HUES48 (cell line): ENCODE results near the gene RBMS3.
"Not testable (repeated sequence)": the region's sequence is repeated elsewhere in the genome, so short reads cannot be mapped to it uniquely, and the experiment has no call there.

Source experiments
- H3K27ac ChIP-seq: one replicate; pipeline ENCODE4 v1.7.0; 2013; ENCODE audit warnings: low read depth, low read length, inconsistent platforms
- H3K27me3 ChIP-seq: 2 replicates; pipeline ENCODE4 v1.6.1; 2013; ENCODE audit warnings: mild to moderate bottlenecking, low read length; ENCODE audit not compliant: control insufficient read depth, insufficient read depth
- H3K36me3 ChIP-seq: 2 replicates; pipeline ENCODE4 v1.6.1; 2013; ENCODE audit warnings: low read length; ENCODE audit not compliant: control insufficient read depth, insufficient read depth
- H3K4me1 ChIP-seq: 2 replicates; pipeline ENCODE4 v1.6.1; 2013; ENCODE audit warnings: mild to moderate bottlenecking, low read length; ENCODE audit not compliant: control insufficient read depth, insufficient read depth
- H3K4me3 ChIP-seq: 2 replicates; pipeline ENCODE4 v1.5.1; 2013; ENCODE audit warnings: mild to moderate bottlenecking, low read depth, low read length
- H3K9ac ChIP-seq: 2 replicates; pipeline ENCODE4 v1.6.1; 2013; ENCODE audit warnings: mild to moderate bottlenecking, low read depth, low read length, moderate library complexity
- H3K9me3 ChIP-seq: 2 replicates; pipeline ENCODE4 v1.6.1; 2013; ENCODE audit warnings: low read length; ENCODE audit not compliant: control insufficient read depth, insufficient read depth

Gene RBMS3

GRCh38 chr3:29312960-29313452 is 32.1 kb downstream of the RBMS3 start:
- no peaks in the 10 kb centered on the region for H3K9me3 ChIP-seq
- no peaks in the 10 kb centered on the region; the same call in 1 of the 2 replicates for H3K4me1 ChIP-seq
- H3K4me3 ChIP-seq, result no peak overlapping the region
- no peak overlapping the region for H3K27ac ChIP-seq
- H3K36me3 ChIP-seq, result no peaks in the 10 kb centered on the region
- no peak overlapping the region for H3K9ac ChIP-seq
- H3K27me3 ChIP-seq, result no peaks in the 10 kb centered on the region

GRCh38 chr3:29313981-29314726 is 33.3 kb downstream of the RBMS3 start:
- Histone ChIP-seq H3K9ac (no peak overlapping the region), H3K4me3 (no peak overlapping the region), H3K27me3 (no peaks in the 10 kb centered on the region), H3K9me3 (no peaks in the 10 kb centered on the region), H3K4me1 (no peaks in the 10 kb centered on the region; the same call in 1 of the 2 replicates), H3K36me3 (no peaks in the 10 kb centered on the region), H3K27ac (no peak overlapping the region)

GRCh38 chr3:29314727-29315088 is 33.8 kb downstream of the RBMS3 start:
- Histone ChIP-seq H3K4me3 (no peak overlapping the region), H3K36me3 (no peaks in the 10 kb centered on the region), H3K9ac (no peak overlapping the region), H3K27ac (no peak overlapping the region), H3K4me1 (no peaks in the 10 kb centered on the region; the same call in 1 of the 2 replicates), H3K27me3 (no peaks in the 10 kb centered on the region), H3K9me3 (no peaks in the 10 kb centered on the region)

- Histone ChIP-seq H3K27me3 (no peaks in the 10 kb centered on the region), H3K9ac (no peak overlapping the region), H3K9me3 (no peaks in the 10 kb centered on the region), H3K27ac (no peak overlapping the region), H3K4me1 (no peaks in the 10 kb centered on the region; the same call in 1 of the 2 replicates), H3K36me3 (no peaks in the 10 kb centered on the region), H3K4me3 (no peak overlapping the region)
These were observed 36.8 kb downstream of the RBMS3 start for GRCh38 chr3:29317659-29318173.

- H3K4me3 ChIP-seq, result no peak overlapping the region
- no peak overlapping the region for H3K27ac ChIP-seq
- no peaks in the 10 kb centered on the region; the same call in 1 of the 2 replicates for H3K4me1 ChIP-seq
- no peaks in the 10 kb centered on the region for H3K36me3 ChIP-seq
- no peaks in the 10 kb centered on the region for H3K27me3 ChIP-seq
- H3K9ac ChIP-seq, result no peak overlapping the region
- H3K9me3 ChIP-seq, result no peaks in the 10 kb centered on the region
These were observed 37.4 kb downstream of the RBMS3 start for GRCh38 chr3:29318251-29318650.

GRCh38 chr3:29319262-29319661 is 38.4 kb downstream of the RBMS3 start:
- no peak overlapping the region for H3K27ac ChIP-seq
- no peak overlapping the region for H3K4me3 ChIP-seq
- H3K4me1 ChIP-seq, result peaks cover 1% of the 10 kb centered on the region; the same call in 1 of the 2 replicates
- H3K27me3 ChIP-seq, result no peaks in the 10 kb centered on the region
- H3K9me3 ChIP-seq, result no peaks in the 10 kb centered on the region
- no peaks in the 10 kb centered on the region for H3K36me3 ChIP-seq
- H3K9ac ChIP-seq, result no peak overlapping the region

GRCh38 chr3:29319798-29320197 is 38.9 kb downstream of the RBMS3 start:
- no peaks in the 10 kb centered on the region for H3K36me3 ChIP-seq
- peaks cover 7% of the 10 kb centered on the region; the same call in 1 of the 2 replicates for H3K4me1 ChIP-seq
- H3K9me3 ChIP-seq, result no peaks in the 10 kb centered on the region
- H3K27ac ChIP-seq, result no peak overlapping the region
- H3K4me3 ChIP-seq, result no peak overlapping the region
- no peak overlapping the region for H3K9ac ChIP-seq
- H3K27me3 ChIP-seq, result no peaks in the 10 kb centered on the region

GRCh38 chr3:29322586-29322985 is 41.7 kb downstream of the RBMS3 start:
- H3K4me1 ChIP-seq, result peaks cover 11% of the 10 kb centered on the region
- no peak overlapping the region for H3K27ac ChIP-seq
- no peaks in the 10 kb centered on the region for H3K36me3 ChIP-seq
- no peak overlapping the region for H3K9ac ChIP-seq
- H3K27me3 ChIP-seq, result no peaks in the 10 kb centered on the region
- no peak overlapping the region for H3K4me3 ChIP-seq
- no peaks in the 10 kb centered on the region for H3K9me3 ChIP-seq

GRCh38 chr3:29324180-29324651 is 43.3 kb downstream of the RBMS3 start:
- H3K9ac ChIP-seq, result no peak overlapping the region
- peaks cover 20% of the 10 kb centered on the region for H3K4me1 ChIP-seq
- no peaks in the 10 kb centered on the region for H3K9me3 ChIP-seq
- H3K36me3 ChIP-seq, result no peaks in the 10 kb centered on the region
- no peaks in the 10 kb centered on the region for H3K27me3 ChIP-seq
- no peak overlapping the region for H3K4me3 ChIP-seq
- no peak overlapping the region for H3K27ac ChIP-seq

GRCh38 chr3:29326540-29326939 is 45.7 kb downstream of the RBMS3 start:
- not testable (repeated sequence) for H3K4me3 ChIP-seq, H3K27ac ChIP-seq, H3K27me3 ChIP-seq, H3K9ac ChIP-seq, H3K9me3 ChIP-seq, H3K36me3 ChIP-seq
- H3K4me1 ChIP-seq, result peaks cover 25% of the 10 kb centered on the region
